GM18867 (cell line): Measurements from ENCODE around the gene MFSD2B.

Experiments used
- ATAC-seq: cut with Tn5 transposase; IDR thresholded peaks from one replicate; pipeline ENCODE4 v1.9.1; 2021; ENCODE audit warnings: mild to moderate bottlenecking, moderate library complexity; ENCODE audit not compliant: unreplicated experiment

MFSD2B gene

DNA sequence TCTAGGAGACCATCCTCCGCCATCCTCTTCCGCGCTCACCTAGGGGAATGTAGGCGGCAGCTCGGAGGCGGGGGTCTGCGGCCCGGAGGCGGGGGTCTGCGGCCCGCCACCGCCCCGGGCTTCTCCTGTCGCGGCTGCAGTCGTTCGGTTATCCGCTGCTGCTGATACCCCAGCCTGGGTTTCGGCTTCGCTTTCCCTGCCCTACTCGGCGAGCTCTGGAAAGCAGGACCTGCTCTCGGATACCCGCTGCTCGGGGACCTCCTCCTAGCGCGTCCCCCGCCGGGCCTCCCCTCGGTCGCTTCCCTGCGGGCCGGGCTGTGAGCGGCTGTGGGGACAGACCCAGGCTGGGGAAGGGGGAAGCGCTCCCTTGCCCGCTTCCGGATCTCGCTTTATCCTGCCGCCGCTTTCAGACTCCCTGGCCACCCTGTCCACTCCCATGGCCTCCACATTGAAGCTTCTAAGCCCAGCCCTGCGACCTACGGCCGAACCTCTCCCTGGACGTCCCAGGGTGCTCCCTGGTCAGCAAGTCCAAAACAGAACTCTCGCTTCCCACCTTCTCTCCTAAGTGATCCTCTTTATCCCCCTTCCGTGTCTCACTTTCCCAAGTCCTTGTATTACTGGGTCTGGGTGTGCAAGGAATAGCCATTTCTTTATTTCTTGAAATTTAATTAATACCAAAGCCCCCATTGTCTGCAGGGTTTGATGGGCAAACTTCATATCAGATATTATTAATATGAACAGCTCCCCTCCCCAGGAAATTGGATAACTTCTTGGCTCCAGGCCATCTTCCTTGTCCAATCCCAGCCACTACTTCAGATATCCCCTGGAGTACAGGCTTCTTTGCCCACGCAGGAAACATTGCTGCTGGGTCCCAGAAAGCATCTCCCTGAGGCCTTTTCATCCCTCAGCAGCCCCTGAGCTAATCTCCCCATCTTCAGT lies 40.4 kb downstream of the MFSD2B start:
- ATAC-seq, result no peak

DNA sequence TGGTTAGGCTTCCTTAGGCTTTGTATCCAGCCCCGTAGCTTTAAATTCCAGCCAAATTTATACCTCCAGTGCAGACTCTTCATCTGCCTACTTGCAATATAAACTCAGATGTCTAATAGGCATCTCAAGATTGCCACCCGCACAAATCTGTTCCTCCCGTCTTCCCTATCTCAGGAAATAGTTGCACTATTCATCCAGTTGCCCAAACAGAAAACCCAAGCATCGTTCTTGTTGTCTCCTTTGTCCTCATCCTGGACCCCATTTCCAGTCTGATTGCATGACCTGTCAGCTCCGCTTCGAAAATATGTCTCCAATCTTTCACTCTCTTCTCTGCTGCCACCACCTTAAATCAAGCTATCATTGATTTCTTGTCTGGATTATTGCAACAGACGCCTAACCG lies 41.9 kb downstream of the MFSD2B start:
- ATAC-seq, result no peak

DNA sequence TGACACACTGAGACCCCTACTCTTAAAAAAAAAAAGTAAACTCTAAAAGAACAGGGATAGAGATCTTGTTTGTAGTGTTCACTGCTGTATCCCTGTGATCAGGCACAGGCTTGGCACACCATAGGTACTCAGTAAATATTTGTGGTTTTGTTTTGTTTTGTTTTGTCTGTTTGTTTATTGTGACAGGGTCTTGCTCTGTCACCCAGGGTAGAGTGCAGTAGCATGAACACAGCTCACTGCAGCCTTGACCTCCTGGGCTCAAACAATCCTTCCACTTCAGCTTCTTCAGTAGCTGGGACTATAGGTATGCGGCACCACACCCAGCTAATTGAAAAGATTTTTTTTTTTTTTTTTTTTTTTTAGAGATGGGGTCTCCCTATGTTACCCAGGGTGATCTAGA lies 43.1 kb downstream of the MFSD2B start:
- ATAC-seq, result no peak

DNA sequence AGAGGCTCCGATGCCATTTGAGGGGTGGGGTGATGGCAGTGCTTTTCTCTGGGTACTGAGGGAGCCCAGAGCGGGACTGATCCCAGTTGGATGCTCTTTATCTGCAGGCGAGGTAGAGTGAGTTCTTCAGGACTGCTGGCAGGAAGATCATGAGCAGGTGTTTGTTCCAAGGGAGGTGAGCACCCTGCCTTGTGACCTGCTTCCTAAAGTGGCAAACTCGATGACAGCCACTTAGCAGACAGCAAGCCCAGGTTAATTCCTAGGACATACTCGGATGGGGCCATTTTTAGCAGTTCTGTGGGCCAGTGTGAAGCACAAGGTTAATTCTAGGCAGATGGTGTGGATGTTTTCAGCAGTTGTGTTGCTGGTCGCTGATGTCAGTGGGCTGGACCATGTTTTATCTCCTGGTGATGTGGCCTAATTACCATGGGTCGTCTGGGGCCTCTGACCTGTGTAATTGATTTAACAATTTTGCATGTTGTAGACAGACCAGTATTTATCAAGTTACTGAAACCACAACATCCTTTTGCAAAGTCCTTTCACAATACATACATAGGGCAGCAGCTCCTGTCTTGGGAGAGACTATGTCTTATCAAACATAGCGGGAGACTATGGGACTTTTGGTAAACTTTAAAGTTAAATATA lies 44.6 kb downstream of the MFSD2B start:
- no peak for ATAC-seq

DNA sequence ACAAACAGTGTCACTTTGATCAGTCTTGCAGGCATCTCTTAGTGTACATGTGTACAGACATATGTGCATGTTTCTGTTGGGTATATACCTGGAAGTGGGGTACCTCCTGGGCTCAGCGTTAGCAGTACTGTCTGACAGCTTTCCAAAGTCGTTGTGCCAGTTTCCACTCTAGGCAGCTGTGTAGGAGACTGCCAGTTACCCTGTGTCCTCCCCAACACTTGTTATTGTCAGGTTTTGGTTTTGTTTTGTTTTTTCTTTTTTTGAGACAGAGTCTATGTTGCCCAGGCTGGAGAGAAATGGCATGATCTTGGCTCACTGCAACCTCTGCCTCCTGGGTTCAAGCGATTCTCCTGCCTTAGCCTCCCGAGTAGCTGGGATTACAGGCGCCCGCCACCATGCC lies 45.9 kb downstream of the MFSD2B start:
- no peak for ATAC-seq

DNA sequence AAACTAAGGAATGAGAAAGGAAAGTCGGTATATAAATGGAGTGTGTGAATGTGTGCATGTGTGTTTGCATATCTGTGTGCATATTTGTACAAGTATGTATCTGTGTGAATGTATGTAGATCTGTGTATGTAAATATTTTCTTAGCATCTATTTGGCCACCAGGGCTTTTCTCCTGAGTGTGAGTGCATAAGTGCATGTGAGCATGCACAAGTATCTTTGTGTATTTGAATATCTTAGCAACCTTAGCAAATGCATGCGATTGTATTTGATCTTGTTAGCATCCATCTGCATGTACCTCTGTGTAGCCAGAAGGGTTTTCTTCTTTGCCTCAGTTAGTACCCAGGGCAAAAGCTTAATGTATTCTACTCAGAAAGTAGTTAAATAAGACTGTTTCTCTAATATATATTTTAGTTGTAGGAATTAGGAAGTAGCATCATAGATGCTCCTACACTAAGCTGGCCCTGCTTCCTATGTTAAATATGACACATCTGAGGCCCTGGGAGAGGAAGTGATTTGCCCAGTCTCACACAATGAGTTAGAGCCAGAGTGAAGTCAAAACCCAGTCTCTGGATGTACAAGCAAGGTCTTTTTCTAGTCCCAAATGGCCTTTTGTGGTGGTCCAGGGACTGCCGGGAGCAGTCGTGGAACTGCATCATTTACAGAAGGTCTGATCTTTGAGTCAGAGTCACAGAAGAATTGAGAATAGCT lies 48.8 kb downstream of the MFSD2B start:
- ATAC-seq, result no peak

DNA sequence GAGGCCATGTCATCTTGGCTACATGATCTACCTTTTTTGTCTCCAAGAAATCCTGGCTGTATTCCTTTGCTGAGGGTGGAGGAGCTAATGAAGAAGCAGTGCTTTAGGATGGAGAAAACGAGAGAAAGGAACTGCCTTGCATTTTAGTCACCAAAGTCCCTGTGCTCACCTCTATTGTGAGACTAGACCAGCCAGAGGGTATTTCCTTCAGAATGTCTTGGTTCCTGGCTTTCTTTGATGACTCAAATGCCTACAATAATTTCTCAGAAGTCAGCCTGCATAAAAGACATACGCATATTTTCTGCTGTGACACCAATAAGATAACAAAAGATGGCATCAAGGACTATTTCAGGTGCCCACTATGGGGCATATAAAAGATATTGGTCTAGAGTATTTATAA lies 55.5 kb downstream of the MFSD2B start:
- ATAC-seq, result no peak

DNA sequence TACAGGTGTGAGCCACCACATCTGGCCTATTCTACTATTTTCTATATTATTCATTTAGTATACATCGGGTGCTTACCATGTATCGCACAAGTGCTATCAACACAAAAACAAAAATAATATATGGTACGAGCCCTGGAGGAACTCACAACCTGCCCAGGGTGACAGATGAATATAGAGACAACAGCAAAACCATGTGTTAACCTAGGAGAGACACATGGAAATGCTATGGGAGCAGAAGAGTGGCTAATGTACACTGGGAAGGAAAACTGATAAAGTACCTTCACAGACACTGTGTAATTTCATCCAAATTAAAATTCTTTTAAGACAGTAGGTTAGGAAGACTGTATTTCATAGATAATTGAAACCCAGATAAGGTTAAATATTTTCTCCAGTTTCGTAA lies 62.4 kb downstream of the MFSD2B start:
- ATAC-seq, result no peak

DNA sequence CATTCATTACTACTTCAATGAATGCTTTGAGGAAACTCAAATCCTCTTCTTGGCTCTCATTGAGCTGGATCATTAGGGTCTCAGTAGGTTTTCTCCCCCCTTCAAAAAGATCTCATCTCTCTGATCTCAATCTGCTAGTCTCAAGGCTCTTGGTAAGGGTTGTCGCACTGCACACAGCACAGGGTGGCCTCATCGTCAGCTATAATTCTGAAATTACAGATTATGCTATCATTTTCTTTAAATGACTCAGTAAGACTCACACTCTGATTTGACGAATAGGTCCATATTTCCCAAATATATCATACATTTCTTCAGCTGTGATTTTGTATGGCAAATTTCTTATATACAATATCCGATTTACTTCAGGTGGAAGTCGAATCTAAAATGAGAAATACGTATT lies 63.9 kb downstream of the MFSD2B start:
- no peak for ATAC-seq

DNA sequence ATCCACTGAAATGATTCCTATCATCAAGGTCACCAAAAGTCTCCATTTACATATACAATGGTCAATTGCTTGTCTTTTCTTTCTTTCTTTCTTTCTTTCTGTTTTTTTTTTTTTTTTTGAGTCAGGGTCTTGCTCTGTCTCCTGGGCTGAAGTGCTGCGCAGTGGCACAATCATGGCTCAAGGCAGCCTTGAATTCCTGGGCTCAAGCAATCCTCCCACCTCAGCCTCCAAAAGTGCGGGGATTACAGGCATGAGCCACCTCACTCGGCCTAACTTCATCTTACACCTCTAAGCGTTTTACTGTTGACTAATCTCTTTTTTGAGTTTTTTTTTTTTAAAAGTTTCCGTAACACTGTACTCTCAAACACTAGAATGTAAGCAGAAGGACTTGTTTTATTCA lies 65.4 kb downstream of the MFSD2B start:
- ATAC-seq, result no peak
